Gastroesophageal sphincter (tissue), 4 donors: ENCODE results near the gene PDK4. TPM values are rescaled to one million over a fixed set of nuclear protein-coding genes. Genes with fewer than 3 reads are reported as not detected.

Experiments
- ATAC-seq: fragments of 150-250 bp; one replicate; pipeline ENCODE4 v1.9.1; 2016; ENCODE audit warnings: mild to moderate bottlenecking, moderate library complexity
- H3K27ac ChIP-seq, 4 donors: fragments of 200-600 bp; sonication (generic) in 3 of 4; 1 replicate in 3 of 4; 2 replicates in 1 of 4; pipeline ENCODE4 v1.5.1; 2016 to 2019
- H3K27me3 ChIP-seq: fragments of 200-600 bp; sonication (generic); one replicate; pipeline ENCODE4 v1.5.1; 2019
- H3K36me3 ChIP-seq, 2 donors: fragments of 200-600 bp; sonication (generic); one replicate each; pipeline ENCODE4 v1.5.1; 2019; ENCODE audit warnings: control low read depth in 1 of 2
- H3K4me1 ChIP-seq, 3 donors: fragments of 200-600 bp; sonication (generic); 1 replicate in 2 of 3; 2 replicates in 1 of 3; pipeline ENCODE4 v1.5.1; 2016 to 2019; ENCODE audit warnings: control low read depth in 2 of 3
- H3K4me3 ChIP-seq, 2 donors: fragments of 200-600 bp; sonication (generic); one replicate each; pipeline ENCODE4 v1.5.1; 2019; ENCODE audit warnings: mild to moderate bottlenecking in 1 of 2, moderate library complexity in 1 of 2
- H3K9me3 ChIP-seq, 3 donors: fragments of 200-600 bp; sonication (generic); one replicate each; pipeline ENCODE4 v1.5.1; 2017 to 2019; ENCODE audit warnings: control low read depth in 2 of 3
- CTCF ChIP-seq, 4 experiments: fragments of 200-600 bp in 2 of 4; fragments of 450-650 bp in 2 of 4; sonication (generic) in 1 of 4; IDR thresholded peaks; one replicate each; pipeline ENCODE4 v1.5.1; 2017 to 2019; ENCODE audit warnings: antibody characterized with exemption in 4 of 4, mild to moderate bottlenecking in 2 of 4, moderate library complexity in 2 of 4
- EP300 ChIP-seq: sonication (generic); formaldehyde crosslinking; IDR thresholded peaks from one replicate; pipeline ENCODE4 v1.6.1; 2017; ENCODE audit warnings: antibody characterized with exemption, mild to moderate bottlenecking
- POLR2A ChIP-seq, 2 donors: fragments of 450-650 bp; IDR thresholded peaks; one replicate each; pipeline ENCODE4 v1.6.1; 2017; ENCODE audit warnings: antibody characterized with exemption in 2 of 2, mild to moderate bottlenecking in 2 of 2, moderate library complexity in 1 of 2
- POLR2AphosphoS5 ChIP-seq: sonication (generic); formaldehyde crosslinking; IDR thresholded peaks from one replicate; pipeline ENCODE4 v1.6.1; 2017; ENCODE audit warnings: antibody characterized with exemption
- WGBS, 2 donors: methylation state at CpG; one replicate each; pipeline ENCODE4 v1.1.5; 2018; ENCODE audit warnings: low coverage in 1 of 2; 5-methylcytosine and 5-hydroxymethylcytosine counted together
- total RNA-seq, 4 donors: library from RNA; depleted of rRNA; stranded (reverse); fragments of >200 nt; gene quantifications; one replicate each; pipeline ENCODE4 v1.1.0, GENCODE V29; 2016

Gene PDK4
- total RNA-seq, 4 donors from 2014 or later: 208 to 842 (median 506) TPM

GRCh38 chr7:95581467-95581866, 14.8 kb downstream of the PDK4 start:
- no peaks in the 10 kb centered on the region for H3K9me3 ChIP-seq
- H3K36me3 ChIP-seq: peaks cover 16 to 39% of the 10 kb centered on the region in 2 donors
- no peak for ATAC-seq
- peaks cover 2 to 27% (median 4%) of the 10 kb centered on the region in 3 donors for H3K4me1 ChIP-seq
- TF ChIP-seq POLR2AphosphoS5 (no peak), EP300 (no peak), CTCF (IDR thresholded peaks at IDR 0.05) (no peak), POLR2A (IDR thresholded peaks at IDR 0.05) (no peak)
- H3K27me3 ChIP-seq: no peaks in the 10 kb centered on the region
- WGBS, 2 donors: 33 to 71% methylated on average over 3 of the region's 3 CpGs
- H3K4me3 ChIP-seq: no peak overlapping the region
- H3K27ac ChIP-seq: peak overlapping the region in 2 of 4 donors; percentile 18 to 42

GRCh38 chr7:95579318-95579717, 17.0 kb downstream of the PDK4 start:
- Histone ChIP-seq H3K9me3 (no peaks in the 10 kb centered on the region), H3K27ac (no peak overlapping the region), H3K4me1 (peaks cover 0 to 5% (median 0%) of the 10 kb centered on the region in 3 donors), H3K27me3 (no peaks in the 10 kb centered on the region), H3K4me3 (no peak overlapping the region), H3K36me3 (peaks cover 4 to 17% of the 10 kb centered on the region in 2 donors)
- TF ChIP-seq POLR2AphosphoS5 (no peak), POLR2A (IDR thresholded peaks at IDR 0.05) (no peak)
- ATAC-seq: no peak
- WGBS, 2 donors: 80 to 81% methylated on average over 2 to 7 of the region's 7 CpGs

GRCh38 chr7:95578299-95578855, 17.9 kb downstream of the PDK4 start:
- ATAC-seq: no peak
- no peak overlapping the region for H3K27ac ChIP-seq
- H3K4me1 ChIP-seq: no peaks in the 10 kb centered on the region
- H3K4me3 ChIP-seq: no peak overlapping the region
- WGBS, 2 donors: 17 to 67% methylated on average over 2 to 3 of the region's 3 CpGs
- H3K36me3 ChIP-seq: peaks cover 0 to 8% of the 10 kb centered on the region in 2 donors
- H3K27me3 ChIP-seq: no peaks in the 10 kb centered on the region
- TF ChIP-seq POLR2A (IDR thresholded peaks at IDR 0.05): no peak
- no peak for TF ChIP-seq EP300
- TF ChIP-seq POLR2AphosphoS5: no peak
- TF ChIP-seq CTCF (IDR thresholded peaks at IDR 0.05): no peak
- H3K9me3 ChIP-seq: no peaks in the 10 kb centered on the region

GRCh38 chr7:95577137-95577536, 19.2 kb downstream of the PDK4 start:
- H3K36me3 ChIP-seq: no peaks in the 10 kb centered on the region
- no peaks in the 10 kb centered on the region for H3K27me3 ChIP-seq
- H3K4me3 ChIP-seq: no peak overlapping the region
- H3K27ac ChIP-seq: no peak overlapping the region
- H3K4me1 ChIP-seq: no peaks in the 10 kb centered on the region
- 67 to 70% methylated on average over 3 to 5 of the region's 5 CpGs for WGBS, 2 donors
- no peak for TF ChIP-seq CTCF (IDR thresholded peaks at IDR 0.05)
- no peak for TF ChIP-seq POLR2A (IDR thresholded peaks at IDR 0.05)
- no peak for TF ChIP-seq EP300
- no peak for TF ChIP-seq POLR2AphosphoS5
- peaks cover 0 to 6% (median 0%) of the 10 kb centered on the region in 3 donors for H3K9me3 ChIP-seq
- no peak for ATAC-seq

- ATAC-seq: no peak
- H3K36me3 ChIP-seq: no peaks in the 10 kb centered on the region
- no peak overlapping the region for H3K4me3 ChIP-seq
- 70 to 92% methylated on average over 1 to 2 of the region's 2 CpGs for WGBS, 2 donors
- TF ChIP-seq POLR2AphosphoS5: no peak
- no peak overlapping the region for H3K27ac ChIP-seq
- no peaks in the 10 kb centered on the region for H3K4me1 ChIP-seq
- peaks cover 0 to 6% (median 0%) of the 10 kb centered on the region in 3 donors for H3K9me3 ChIP-seq
- H3K27me3 ChIP-seq: no peaks in the 10 kb centered on the region
These were observed 26.6 kb downstream of the PDK4 start for GRCh38 chr7:95569720-95570119.

- no peak overlapping the region for H3K4me3 ChIP-seq
- TF ChIP-seq CTCF (IDR thresholded peaks at IDR 0.05) (no peak), EP300 (no peak), POLR2A (IDR thresholded peaks at IDR 0.05) (no peak), POLR2AphosphoS5 (no peak)
- 42 to 60% methylated on average over 2 of the region's 2 CpGs for WGBS, 2 donors
- no peaks in the 10 kb centered on the region for H3K27me3 ChIP-seq
- H3K27ac ChIP-seq: no peak overlapping the region
- no peak for ATAC-seq
- no peaks in the 10 kb centered on the region for H3K36me3 ChIP-seq
- H3K9me3 ChIP-seq: no peaks in the 10 kb centered on the region
- H3K4me1 ChIP-seq: no peaks in the 10 kb centered on the region
These were observed 35.6 kb downstream of the PDK4 start for GRCh38 chr7:95560674-95561073.
